ENCODE results near the gene RPS5. TPM values are rescaled to one million over a fixed set of nuclear protein-coding genes. Genes with fewer than 3 reads are reported as not detected.

Gene RPS5
- total and polyA plus RNA-seq, 9 of the 15 experiments (the other 6 are each of a cell fraction or from before 2014, with no cell fraction given) = 1,228 to 3,570 (median 2,484) TPM

- TF ChIP-seq ARID4B (CRISPR knock-in tag; IDR thresholded peaks at IDR 0.05) = 0 out of 2 replicates have a peak, but pooled peaks have one; percentile 5
- TF ChIP-seq RBM14 (IDR thresholded peaks at IDR 0.05; ENCODE audit: borderline replicate concordance, insufficient read depth, low read depth, low read length) = 0 out of 2 replicates have a peak, but pooled peaks have one; percentile 3
- no peak for TF ChIP-seq PRDM10 (IDR thresholded peaks at IDR 0.05; ENCODE audit: partially characterized antibody)
- TF ChIP-seq KAT7 (CRISPR knock-in tag; IDR thresholded peaks at IDR 0.05; ENCODE audit: borderline replicate concordance) = peak; percentile 95
- TF ChIP-seq AFF1 (IDR thresholded peaks at IDR 0.05; ENCODE audit: low read depth in 1 of 2, partially characterized antibody in 2 of 2) = no peak
- TF ChIP-seq NFRKB (IDR thresholded peaks at IDR 0.05; ENCODE audit: low read depth) = 0 out of 2 replicates have a peak, but pooled peaks have one; percentile 38
- TF ChIP-seq ZNF263 (CRISPR knock-in tag; IDR thresholded peaks at IDR 0.05; ENCODE audit: borderline replicate concordance) = no peak
- TF ChIP-seq NFE2L1 (tag; IDR thresholded peaks at IDR 0.05; ENCODE audit: borderline replicate concordance, low read depth) = no peak
- no peak for TF ChIP-seq ZNF707 (CRISPR knock-in tag; conservative IDR thresholded peaks at IDR 0.05)
- 0 out of 2 replicates have a peak, but pooled peaks have one; percentile 47 for TF ChIP-seq ZNF232 (CRISPR knock-in tag; IDR thresholded peaks at IDR 0.05)
- TF ChIP-seq PCBP1 (IDR thresholded peaks at IDR 0.05; ENCODE audit: low read depth, low read length, poor library complexity, severe bottlenecking) = peak; percentile 4
- no peak for TF ChIP-seq HDAC3 (IDR thresholded peaks at IDR 0.05; ENCODE audit: borderline replicate concordance, partially characterized antibody)
Measured at GRCh38 chr19:58409010-58409790, 22.1 kb downstream of the RPS5 start (continued).
